ENCODE measurements around the gene WDR62. TPM values are rescaled to one million over a fixed set of nuclear protein-coding genes. Genes with fewer than 3 reads are reported as not detected.
A peak's percentile ranks its signal among the peaks of the same experiment; 100 is the strongest.

Gene WDR62
- total and polyA plus RNA-seq, 2 experiments from 2014 or later, result 2.1 to 13.4 TPM

- H3K27ac ChIP-seq, result peak within 1 kb of the TSS; percentile 71
- peaks cover 8% of the 10 kb centered on the region for H3K36me3 ChIP-seq
- no peaks in the 10 kb centered on the region for H3K4me1 ChIP-seq (ENCODE audit: low read depth)
- H3K4me3 ChIP-seq, result peak within 1 kb of the TSS; percentile 73
- no peaks in the 10 kb centered on the region for H3K27me3 ChIP-seq
- DNase-seq (ENCODE audit: low read depth in 1 of 2, low spot score in 1 of 2), result peak; percentile 45 to 57
- H3K9me3 ChIP-seq (ENCODE audit: low read depth), result no peaks in the 10 kb centered on the region
- TF ChIP-seq CTCF (IDR thresholded peaks at IDR 0.05; ENCODE audit: low read depth, low read length), result no peak
These were observed 61.0 kb downstream of the WDR62 start, which contains the start of gene TBCB for GRCh38 chr19:36115453-36116343. Gene TBCB (plus strand): TSS chr19:36115468. CDS start chr19:36115561, 93 bp downstream.

GRCh38 chr19:36116344-36116637 is 61.6 kb downstream of the WDR62 start:
- H3K9me3 ChIP-seq (ENCODE audit: low read depth), result no peaks in the 10 kb centered on the region
- H3K27me3 ChIP-seq, result no peaks in the 10 kb centered on the region
- TF ChIP-seq CTCF (IDR thresholded peaks at IDR 0.05; ENCODE audit: low read depth, low read length), result no peak
- H3K4me3 ChIP-seq, result peak overlapping the region; percentile 73
- peaks cover 8% of the 10 kb centered on the region for H3K36me3 ChIP-seq
- no peak for DNase-seq (ENCODE audit: low read depth in 1 of 2, low spot score in 1 of 2)
- H3K4me1 ChIP-seq (ENCODE audit: low read depth), result no peaks in the 10 kb centered on the region
- no peak overlapping the region for H3K27ac ChIP-seq

- H3K4me3 ChIP-seq, result no peak overlapping the region
- TF ChIP-seq CTCF (IDR thresholded peaks at IDR 0.05; ENCODE audit: low read depth, low read length), result no peak
- H3K9me3 ChIP-seq (ENCODE audit: low read depth), result no peaks in the 10 kb centered on the region
- no peak overlapping the region for H3K27ac ChIP-seq
- H3K36me3 ChIP-seq, result peaks cover 6% of the 10 kb centered on the region
- DNase-seq (ENCODE audit: low read depth in 1 of 2, low spot score in 1 of 2), result no peak
- no peaks in the 10 kb centered on the region for H3K27me3 ChIP-seq
- no peaks in the 10 kb centered on the region for H3K4me1 ChIP-seq (ENCODE audit: low read depth)
These were observed 65.6 kb downstream of the WDR62 start for GRCh38 chr19:36120092-36120983.

GRCh38 chr19:36120984-36121358 is 66.3 kb downstream of the WDR62 start:
- Histone ChIP-seq H3K4me3 (no peak overlapping the region), H3K27me3 (no peaks in the 10 kb centered on the region), H3K9me3 (ENCODE audit: low read depth) (no peaks in the 10 kb centered on the region), H3K36me3 (peaks cover 12% of the 10 kb centered on the region), H3K27ac (no peak overlapping the region), H3K4me1 (ENCODE audit: low read depth) (no peaks in the 10 kb centered on the region)
- no peak for DNase-seq (ENCODE audit: low read depth in 1 of 2, low spot score in 1 of 2)
- no peak for TF ChIP-seq CTCF (IDR thresholded peaks at IDR 0.05; ENCODE audit: low read depth, low read length)

GRCh38 chr19:36121486-36122124 is 66.9 kb downstream of the WDR62 start:
- Histone ChIP-seq H3K4me3 (no peak overlapping the region), H3K27me3 (no peaks in the 10 kb centered on the region), H3K27ac (no peak overlapping the region), H3K36me3 (peaks cover 12% of the 10 kb centered on the region), H3K4me1 (ENCODE audit: low read depth) (no peaks in the 10 kb centered on the region), H3K9me3 (ENCODE audit: low read depth) (no peaks in the 10 kb centered on the region)
- no peak for DNase-seq (ENCODE audit: low read depth in 1 of 2, low spot score in 1 of 2)
- TF ChIP-seq CTCF (IDR thresholded peaks at IDR 0.05; ENCODE audit: low read depth, low read length), result no peak

All from cardiac muscle cell (in vitro differentiated cells and primary cell).